GM18951 (cell line): Measurements from ENCODE around the gene ANKRD33.

ENCODE experiments used
- POLR2A ChIP-seq: IDR thresholded peaks from 4 replicates; pipeline ENCODE4 v1.6.1; 2011; ENCODE audit warnings: mild to moderate bottlenecking; ENCODE audit not compliant: insufficient read length, insufficient read depth; ENCODE audit errors: extremely low read depth
- in situ Hi-C: fragments of 300-500 bp; cut with MboI; formaldehyde crosslinking; loops from one replicate; pipeline ENCODE4 v1.12.0; 2022; ENCODE audit warnings: low sequenced_read_pairs, mixed read lengths, inconsistent platforms; ENCODE audit not compliant: unreplicated experiment

The ANKRD33 gene

GRCh38 chr12:51893786-51894185, 5.9 kb downstream of the ANKRD33 start:
- TF ChIP-seq POLR2A = no peak
- in situ Hi-C loops = no loop called here

DNA sequence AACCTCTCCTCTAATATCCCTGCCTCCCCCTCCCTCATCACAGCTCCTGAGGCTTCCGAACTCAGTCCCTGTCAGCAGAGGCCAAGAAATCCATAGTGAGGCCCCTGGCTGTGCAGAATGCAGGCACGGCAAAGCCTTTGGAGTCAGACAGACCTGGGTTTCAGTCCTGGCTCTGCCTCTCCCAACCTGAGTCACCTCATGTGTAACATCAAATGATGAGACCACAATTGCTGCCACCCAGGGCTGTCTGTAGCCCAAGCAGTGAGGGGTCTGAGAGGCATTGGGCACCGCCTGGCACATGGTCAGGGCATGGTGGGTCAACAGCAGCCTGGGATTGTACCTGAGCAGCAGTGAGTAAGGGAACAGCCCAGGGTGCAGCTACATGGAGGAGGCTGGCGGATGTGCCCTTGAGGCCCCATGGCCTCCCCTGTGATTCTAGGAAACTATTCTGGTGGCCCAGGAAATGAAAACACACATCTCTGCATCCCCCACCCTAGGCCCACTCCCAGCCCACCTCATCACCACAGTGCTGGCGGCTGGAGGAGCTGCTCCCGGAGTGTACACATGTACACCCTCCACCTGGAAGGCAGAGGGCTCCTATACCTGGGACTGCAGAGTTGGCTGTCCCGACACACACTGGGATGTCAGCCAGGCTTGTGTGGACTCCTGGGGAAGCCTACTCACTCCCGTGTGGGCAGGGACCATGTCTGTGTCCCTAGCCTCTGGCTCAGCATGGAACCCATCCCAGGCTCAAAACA, 7.7 kb downstream of the ANKRD33 start:
- in situ Hi-C loops = no loop called here
- TF ChIP-seq POLR2A = no peak

GRCh38 chr12:51896236-51896635, 8.3 kb downstream of the ANKRD33 start:
- no peak for TF ChIP-seq POLR2A
- in situ Hi-C loops = no loop called here

GRCh38 chr12:51897181-51897580, 9.3 kb downstream of the ANKRD33 start:
- TF ChIP-seq POLR2A = no peak
- in situ Hi-C loops = no loop called here

DNA sequence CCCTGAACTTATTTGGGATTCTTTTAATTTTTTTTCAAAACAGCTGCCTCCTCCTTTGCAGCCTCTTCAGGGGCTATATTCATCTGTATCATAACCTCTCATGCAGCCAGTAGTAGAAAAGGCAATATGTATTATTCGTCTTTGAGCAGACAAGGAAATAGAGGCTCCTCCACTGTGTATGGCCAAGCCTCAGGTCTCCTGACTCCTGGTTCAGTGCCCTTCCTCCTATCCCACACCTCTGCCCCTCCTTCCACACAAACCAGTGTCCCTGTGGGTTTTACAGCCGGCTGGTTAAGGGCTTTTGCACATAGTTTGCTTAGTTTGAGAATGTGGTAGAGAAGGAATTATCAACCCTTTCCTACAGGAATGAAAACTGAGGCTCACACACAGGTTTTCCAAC, 10.6 kb downstream of the ANKRD33 start:
- in situ Hi-C loops = no loop called here

DNA sequence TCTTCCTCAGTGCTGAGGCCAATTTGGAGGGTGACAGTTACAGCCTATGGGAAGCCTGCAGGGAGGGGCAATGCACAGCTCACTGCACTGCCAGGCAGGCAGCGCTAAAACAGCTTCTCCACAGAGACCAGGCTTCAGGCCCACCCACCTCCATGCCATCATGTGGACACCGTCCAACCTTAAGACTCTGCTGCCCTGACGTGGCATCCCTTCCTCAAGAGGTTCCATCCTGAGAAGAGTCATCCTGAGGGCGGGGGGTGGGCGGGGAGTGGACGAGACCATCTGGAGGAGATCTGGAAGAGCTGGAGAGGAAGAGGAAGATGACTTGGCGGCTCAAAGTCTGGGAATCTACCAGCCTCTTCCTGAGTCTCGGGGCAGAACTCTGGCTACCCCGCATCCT, 11.0 kb downstream of the ANKRD33 start:
- in situ Hi-C loops = no loop called here
- TF ChIP-seq POLR2A = no peak

More for the DNA sequence above, 10.6 kb downstream of the ANKRD33 start:
- TF ChIP-seq POLR2A = no peak

DNA sequence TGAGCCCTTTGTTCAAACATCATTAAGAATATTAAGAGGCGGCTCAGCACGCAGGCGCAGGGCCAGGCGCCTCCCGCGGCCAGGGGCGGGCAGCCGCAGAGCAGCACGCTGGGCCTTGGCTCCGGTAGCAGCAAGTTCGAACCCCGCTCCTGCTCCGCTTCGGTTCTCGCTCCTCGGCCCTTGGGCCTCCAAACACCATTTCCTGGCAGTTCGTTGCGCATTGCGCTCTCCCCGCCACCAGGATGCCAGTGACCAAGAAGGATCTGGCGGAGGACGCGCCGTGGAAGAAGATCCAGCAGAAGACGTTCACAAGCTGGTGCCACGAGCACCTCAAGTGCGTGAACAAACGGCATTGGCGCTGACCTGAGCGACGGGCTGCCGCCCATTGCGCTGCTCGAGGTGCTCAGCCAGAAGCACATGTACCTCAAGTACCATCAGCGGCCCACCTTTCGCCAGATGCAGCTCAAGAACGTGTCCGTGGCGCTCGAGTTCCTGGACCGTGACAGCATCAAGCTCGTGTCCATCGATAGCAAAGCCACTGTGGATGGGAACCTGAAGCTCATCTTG, 12.5 kb downstream of the ANKRD33 start:
- no peak for TF ChIP-seq POLR2A
- in situ Hi-C loops = no loop called here

DNA sequence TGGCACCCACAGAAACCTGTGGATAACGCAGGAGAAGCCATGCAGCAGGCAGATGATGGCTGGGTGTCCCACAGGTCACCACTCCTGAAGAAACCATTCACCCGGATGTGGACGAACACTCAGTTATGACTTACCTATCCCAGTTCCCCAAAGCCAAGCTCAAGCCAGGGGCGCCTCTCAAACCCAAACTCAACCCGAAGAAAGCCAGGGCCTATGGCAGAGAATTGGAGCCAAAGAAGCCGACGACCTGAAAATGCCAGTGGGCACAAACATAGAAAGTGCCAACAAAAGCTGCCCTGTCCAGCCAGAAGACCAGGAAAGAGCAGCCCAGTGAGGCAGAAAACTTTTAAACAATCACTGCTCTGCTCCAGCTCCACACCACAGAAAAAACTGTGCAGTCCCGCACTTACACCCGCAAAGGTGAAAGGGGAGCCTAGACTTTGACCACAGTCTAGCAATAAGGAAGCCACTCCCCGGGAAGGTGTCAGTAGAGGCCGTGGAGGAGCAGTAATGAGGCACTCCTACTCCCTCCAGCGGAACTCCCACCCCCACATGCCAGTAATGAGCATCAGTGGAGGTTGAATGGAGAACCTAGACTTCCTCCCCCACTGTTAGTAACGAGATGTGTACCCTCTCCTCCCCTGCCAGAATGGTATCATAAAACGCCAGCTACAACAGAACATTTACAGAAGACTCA, 13.4 kb downstream of the ANKRD33 start:
- in situ Hi-C loops = no loop called here
- TF ChIP-seq POLR2A = no peak

DNA sequence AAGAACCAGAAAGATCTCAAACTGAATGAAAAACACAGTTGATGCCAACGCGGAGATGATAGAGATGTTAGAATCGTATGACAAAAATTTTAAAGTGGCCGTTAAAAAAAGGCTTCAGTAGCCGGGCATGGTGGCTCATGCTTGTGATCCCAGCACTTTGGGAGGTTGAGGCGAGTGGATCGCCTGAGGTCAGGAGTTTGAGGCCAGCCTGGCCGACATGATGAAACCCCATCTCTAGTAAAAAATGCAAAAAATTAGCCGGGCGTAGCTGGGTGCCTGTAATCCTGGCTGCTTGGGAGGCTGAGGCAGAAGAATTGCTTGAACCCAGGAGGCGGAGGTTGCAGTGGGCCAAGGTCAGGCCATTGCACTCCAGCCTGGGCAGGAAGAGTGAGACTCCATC, 14.0 kb downstream of the ANKRD33 start:
- in situ Hi-C loops = no loop called here

GRCh38 chr12:51904951-51905470, 17.1 kb downstream of the ANKRD33 start:
- no peak for TF ChIP-seq POLR2A
- in situ Hi-C loops = no loop called here

More for the DNA sequence above, 14.0 kb downstream of the ANKRD33 start:
- TF ChIP-seq POLR2A = no peak

DNA sequence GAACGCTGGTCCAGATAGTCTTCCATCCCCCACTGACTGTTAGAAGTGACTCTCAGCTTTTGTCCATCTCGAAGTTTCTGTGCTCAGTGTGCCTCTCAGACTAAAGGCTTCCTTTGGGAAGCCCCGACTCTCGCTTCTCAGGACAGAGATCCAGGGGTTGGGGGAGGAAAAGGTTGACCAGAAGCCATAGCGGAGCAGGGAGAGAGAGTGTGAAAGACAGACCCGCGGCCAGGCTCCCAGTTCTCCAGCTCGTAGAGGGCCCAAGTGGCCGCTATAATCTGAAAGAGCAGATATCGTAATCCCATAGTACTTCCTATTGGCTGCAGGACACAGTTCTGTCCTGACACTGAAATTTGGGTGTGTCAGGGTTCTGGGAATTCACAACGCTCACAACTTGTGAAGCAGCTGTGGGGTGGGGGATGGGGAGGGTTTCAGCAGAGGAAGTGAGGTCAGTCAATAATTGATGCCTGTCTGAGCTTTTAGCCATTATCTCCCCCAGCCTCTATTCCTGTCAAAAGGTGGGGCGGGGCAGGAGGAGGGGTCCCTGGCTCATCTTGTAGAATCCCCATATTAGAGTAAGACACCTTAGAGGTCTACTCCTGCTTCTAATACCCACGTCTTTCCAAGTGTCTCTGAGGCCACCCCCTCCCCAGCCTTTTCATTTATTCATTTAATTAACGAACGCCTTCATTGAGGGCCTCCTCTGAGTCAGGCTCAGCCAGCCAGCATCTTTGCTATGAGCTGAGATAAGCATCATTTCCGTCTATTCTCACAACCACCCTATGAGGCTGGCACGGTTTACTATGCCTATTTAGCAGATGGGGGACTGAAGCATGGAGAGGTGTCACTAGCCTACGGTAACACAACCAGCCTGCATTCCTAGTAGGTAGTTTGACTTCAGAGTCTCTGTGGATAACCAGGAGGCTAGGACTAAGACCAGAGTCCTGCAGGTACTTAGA, 17.8 kb downstream of the ANKRD33 start:
- no peak for TF ChIP-seq POLR2A
- in situ Hi-C loops = no loop called here

DNA sequence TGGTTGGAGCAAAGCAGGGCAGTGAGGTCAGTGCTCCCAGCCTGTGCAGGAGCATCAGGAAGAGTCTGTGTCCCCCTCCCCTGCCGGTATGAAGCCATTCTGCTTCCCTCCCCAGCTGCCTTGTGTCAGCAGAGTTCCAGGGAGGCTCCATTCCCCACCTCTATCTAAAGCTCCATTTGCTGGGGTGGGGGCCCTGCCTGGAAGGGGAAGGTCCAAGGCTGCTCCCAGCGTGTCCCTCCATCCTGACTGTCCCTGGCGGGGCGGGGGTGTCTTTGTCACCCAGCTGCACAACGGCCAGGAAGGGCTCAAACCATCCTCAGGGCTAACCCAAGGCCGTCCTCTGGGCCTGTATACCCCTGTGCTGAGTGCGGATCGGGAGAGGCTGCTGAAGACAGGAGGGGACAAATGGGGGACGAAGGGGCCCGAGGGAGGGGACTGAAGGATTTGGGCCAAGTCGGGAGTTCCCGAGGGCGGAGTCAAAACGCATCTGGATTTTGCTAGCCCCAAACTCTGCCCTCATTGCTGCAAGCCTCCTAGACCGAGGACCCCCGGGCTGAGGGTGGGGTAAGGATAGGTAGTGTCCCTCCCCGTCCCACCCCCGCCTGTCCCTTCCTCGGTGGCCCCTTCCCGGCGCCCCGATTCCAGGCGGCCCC, 18.7 kb downstream of the ANKRD33 start:
- in situ Hi-C loops = no loop called here
- no peak for TF ChIP-seq POLR2A
